ENCODE measurements around the gene OR6F1. TPM values are rescaled to one million over a fixed set of nuclear protein-coding genes. Genes with fewer than 3 reads are reported as not detected.

The OR6F1 gene
- total RNA-seq: not detected in 2 replicates
- polyA plus RNA-seq: not detected in 2 replicates
- polyA plus RNA-seq (2011; cell fraction: cytosol; rRNA removed): not detected in 2 replicates
- polyA plus RNA-seq (2011; cell fraction: nucleus; rRNA removed): not detected in 2 replicates
- not detected in 2 replicates for polyA plus RNA-seq (2012)
- not detected in 2 replicates for polyA minus RNA-seq
- not detected for polyA minus RNA-seq (2011; cell fraction: cytosol; rRNA and poly(A)+ RNA removed)
- not detected in 2 replicates for polyA minus RNA-seq (2011; cell fraction: nucleus; rRNA and poly(A)+ RNA removed)
- Bru-seq, nascent RNA: not detected
- not detected for BruChase-seq, experiment 1, labeled RNA remaining after a 6-hour chase
- BruChase-seq, experiment 2, labeled RNA remaining after a 2-hour chase: not detected
- long read RNA-seq: 0 reads

- no peak within 1 kb of the TSS for H3K27ac ChIP-seq (ENCODE audit: insufficient read depth, low read depth, low read length)
- ChIA-PET CTCF (no interaction called here), POLR2A (no interaction called here)
- DNase-seq (ENCODE audit: low read depth, low spot score) (no peak), FAIRE-seq (no peak)
- H3K9me3 ChIP-seq (replicated peaks; ENCODE audit: control insufficient read depth, insufficient read depth, low read length): peaks cover 9% of the 10 kb centered on the region
- intact Hi-C loops (cut with micrococcal nuclease) (no loop called here), dilution Hi-C loops (cut with MboI; ENCODE audit: extremely low pct_ligation_motif_present, low sequenced_read_pairs) (no loop called here)
- H3K9me1 ChIP-seq (replicated peaks; ENCODE audit: control insufficient read depth, extremely low read depth, insufficient read depth, low read length): no peaks in the 10 kb centered on the region
- no peaks in the 10 kb centered on the region for H4K20me1 ChIP-seq (replicated peaks; ENCODE audit: control insufficient read depth, extremely low read depth, insufficient read depth, low read length)
- no peak within 1 kb of the TSS for H3K4me3 ChIP-seq (replicated peaks in 1 of 3; ENCODE audit: insufficient read depth in 1 of 3, low read depth in 1 of 3, low read length in 3 of 3)
- H3K4me1 ChIP-seq (ENCODE audit: control insufficient read depth, extremely low read depth, insufficient read depth, low read length): no peaks in the 10 kb centered on the region
- H2AFZ ChIP-seq (ENCODE audit: low read depth, low read length): no peak within 1 kb of the TSS
- no peak within 1 kb of the TSS for H3K4me2 ChIP-seq (ENCODE audit: insufficient read depth, low read length)
- no peaks in the 10 kb centered on the region for H3K36me3 ChIP-seq (ENCODE audit: control insufficient read depth in 2 of 2, extremely low read depth in 1 of 2, insufficient read depth in 2 of 2, low read length in 2 of 2)
- no peak within 1 kb of the TSS for H3K9ac ChIP-seq (replicated peaks; ENCODE audit: extremely low read depth, insufficient read depth, low read length)
- BruUV-seq (replicated peaks): no TSS peak
- no peaks in the 10 kb centered on the region for H3K27me3 ChIP-seq (ENCODE audit: control insufficient read depth in 2 of 2, insufficient read depth in 2 of 2, low read length in 2 of 2)
- TF ChIP-seq POLR2AphosphoS5 (IDR thresholded peaks at IDR 0.05; ENCODE audit: insufficient read depth, low read depth, low read length) (no peak), POLR2A (IDR thresholded peaks at IDR 0.05; ENCODE audit: low read depth, low read length) (no peak), JUN (IDR thresholded peaks at IDR 0.05; ENCODE audit: borderline replicate concordance, insufficient read depth, insufficient read length, low read depth) (no peak), GATA2 (IDR thresholded peaks at IDR 0.05; ENCODE audit: insufficient read depth, insufficient read length, low read depth, low read length) (no peak), MAX (IDR thresholded peaks at IDR 0.05; ENCODE audit: insufficient read depth, insufficient read length) (no peak)
- H3K79me2 ChIP-seq (ENCODE audit: control insufficient read depth, insufficient read depth, low read length): no peaks in the 10 kb centered on the region
These were observed at the start of gene OR6F1 for GRCh38 chr1:247716546-247716945. TSS of gene OR6F1 (minus strand) at chr1:247716646. CDS start at chr1:247712755, 3,891 bp downstream.

- intact Hi-C loops (cut with micrococcal nuclease) (no loop called here), dilution Hi-C loops (cut with MboI; ENCODE audit: extremely low pct_ligation_motif_present, low sequenced_read_pairs) (no loop called here)
- Histone ChIP-seq H4K20me1 (replicated peaks; ENCODE audit: control insufficient read depth, extremely low read depth, insufficient read depth, low read length) (no peaks in the 10 kb centered on the region), H3K4me1 (ENCODE audit: control insufficient read depth, extremely low read depth, insufficient read depth, low read length) (no peaks in the 10 kb centered on the region), H3K27ac (ENCODE audit: insufficient read depth, low read depth, low read length) (no peak within 1 kb of the TSS), H3K9me1 (replicated peaks; ENCODE audit: control insufficient read depth, extremely low read depth, insufficient read depth, low read length) (no peaks in the 10 kb centered on the region), H3K27me3 (ENCODE audit: control insufficient read depth in 2 of 2, insufficient read depth in 2 of 2, low read length in 2 of 2) (no peaks in the 10 kb centered on the region), H2AFZ (ENCODE audit: low read depth, low read length) (no peak within 1 kb of the TSS), H3K79me2 (ENCODE audit: control insufficient read depth, insufficient read depth, low read length) (no peaks in the 10 kb centered on the region), H3K4me2 (ENCODE audit: insufficient read depth, low read length) (no peak within 1 kb of the TSS), H3K4me3 (replicated peaks in 1 of 3; ENCODE audit: insufficient read depth in 1 of 3, low read depth in 1 of 3, low read length in 3 of 3) (no peak within 1 kb of the TSS), H3K9ac (replicated peaks; ENCODE audit: extremely low read depth, insufficient read depth, low read length) (no peak within 1 kb of the TSS), H3K36me3 (ENCODE audit: control insufficient read depth in 2 of 2, extremely low read depth in 1 of 2, insufficient read depth in 2 of 2, low read length in 2 of 2) (no peaks in the 10 kb centered on the region), H3K9me3 (replicated peaks; ENCODE audit: control insufficient read depth, insufficient read depth, low read length) (peaks cover 5% of the 10 kb centered on the region)
- no TSS peak for BruUV-seq (replicated peaks)
- POLR2A ChIA-PET: no interaction called here
- FAIRE-seq: no peak
- DNase-seq (ENCODE audit: low read depth, low spot score): no peak
- TF ChIP-seq CTCF (IDR thresholded peaks at IDR 0.05; ENCODE audit: extremely low read depth in 1 of 2, insufficient read depth in 1 of 2, low read depth in 1 of 2, low read length in 2 of 2): no peak
- no peak for TF ChIP-seq EZH2 (IDR thresholded peaks at IDR 0.05; ENCODE audit: borderline replicate concordance, low read depth, low read length, severe bottlenecking)
- no peak for TF ChIP-seq MYC (IDR thresholded peaks at IDR 0.05; ENCODE audit: low read depth, low read length)
- no peak for TF ChIP-seq GATA2 (IDR thresholded peaks at IDR 0.05; ENCODE audit: insufficient read depth, insufficient read length, low read depth, low read length)
- TF ChIP-seq MAX (IDR thresholded peaks at IDR 0.05; ENCODE audit: insufficient read depth, insufficient read length): no peak
- no peak for TF ChIP-seq POLR2A (IDR thresholded peaks at IDR 0.05; ENCODE audit: low read depth, low read length)
- no peak for TF ChIP-seq JUN (IDR thresholded peaks at IDR 0.05; ENCODE audit: borderline replicate concordance, insufficient read depth, insufficient read length, low read depth)
- no peak for TF ChIP-seq FOS (IDR thresholded peaks at IDR 0.05; ENCODE audit: borderline replicate concordance, insufficient read depth, low read length)
- TF ChIP-seq POLR2AphosphoS5 (IDR thresholded peaks at IDR 0.05; ENCODE audit: insufficient read depth, low read depth, low read length): no peak
- CTCF ChIA-PET: no interaction called here
These were observed 44.0 kb upstream of the OR6F1 start, which contains the start of gene OR1C1 for GRCh38 chr1:247760456-247760855. TSS of gene OR1C1 (minus strand) at chr1:247760556. CDS start at chr1:247758406, 2,150 bp downstream.

Data from endothelial cell of umbilical vein (primary cell).